HG03354 (cell line): ENCODE measurements around the gene SPACA6.
A peak's percentile ranks its signal among the peaks of the same experiment; 100 is the strongest.
"Not testable (repeated sequence)": the region's sequence is repeated elsewhere in the genome, so short reads cannot be mapped to it uniquely, and the experiment has no call there.

Experiments used
- ATAC-seq: cut with Tn5 transposase; IDR thresholded peaks from one replicate; pipeline ENCODE4 v1.9.1; 2021; ENCODE audit warnings: mild to moderate bottlenecking; ENCODE audit not compliant: unreplicated experiment, poor library complexity, severe bottlenecking

SPACA6 gene, protein sequence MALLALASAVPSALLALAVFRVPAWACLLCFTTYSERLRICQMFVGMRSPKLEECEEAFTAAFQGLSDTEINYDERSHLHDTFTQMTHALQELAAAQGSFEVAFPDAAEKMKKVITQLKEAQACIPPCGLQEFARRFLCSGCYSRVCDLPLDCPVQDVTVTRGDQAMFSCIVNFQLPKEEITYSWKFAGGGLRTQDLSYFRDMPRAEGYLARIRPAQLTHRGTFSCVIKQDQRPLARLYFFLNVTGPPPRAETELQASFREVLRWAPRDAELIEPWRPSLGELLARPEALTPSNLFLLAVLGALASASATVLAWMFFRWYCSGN

GRCh38 chr19:51693260-51693659 is at the start of gene SPACA6:
Gene SPACA6, plus strand, starts transcription at chr19:51693330. Its CDS starts 197 bp downstream, at chr19:51693527.
- no peak for ATAC-seq

- ATAC-seq, result no peak
Observed at GRCh38 chr19:51644636-51645271, 48.4 kb upstream of the SPACA6 start.

DNA sequence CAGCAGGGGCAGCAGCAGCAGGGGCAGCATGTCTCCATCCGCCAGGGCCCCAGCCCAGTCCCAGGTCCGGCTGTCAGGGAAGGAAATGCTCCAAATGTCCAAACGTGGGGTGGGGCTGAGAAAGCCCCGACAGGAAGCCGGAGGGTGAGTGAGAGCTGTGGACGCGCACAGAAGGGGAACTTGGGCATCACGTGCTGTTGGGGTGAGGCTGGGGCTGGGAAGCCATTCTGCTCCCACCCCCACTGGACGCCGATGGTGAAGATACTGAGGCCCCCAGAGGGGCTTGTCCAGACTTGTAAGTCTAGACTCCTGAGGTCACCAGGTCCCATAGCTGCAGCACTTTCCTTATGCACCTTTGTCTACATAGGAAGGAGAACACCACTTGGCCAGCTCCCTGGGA is 46.4 kb upstream of the SPACA6 start, which contains the start of gene SIGLEC14:
Gene SIGLEC14, minus strand, starts transcription at position 96 of the 400 bp plus-strand sequence. Its CDS starts 66 bp downstream, at position 30.
- peak; percentile 47 for ATAC-seq

GRCh38 chr19:51647318-51647717 is 45.8 kb upstream of the SPACA6 start:
- no peak for ATAC-seq

GRCh38 chr19:51651216-51651846 is 41.8 kb upstream of the SPACA6 start:
- ATAC-seq, result no peak

GRCh38 chr19:51652266-51652665 is 40.9 kb upstream of the SPACA6 start:
- ATAC-seq, result no peak

DNA sequence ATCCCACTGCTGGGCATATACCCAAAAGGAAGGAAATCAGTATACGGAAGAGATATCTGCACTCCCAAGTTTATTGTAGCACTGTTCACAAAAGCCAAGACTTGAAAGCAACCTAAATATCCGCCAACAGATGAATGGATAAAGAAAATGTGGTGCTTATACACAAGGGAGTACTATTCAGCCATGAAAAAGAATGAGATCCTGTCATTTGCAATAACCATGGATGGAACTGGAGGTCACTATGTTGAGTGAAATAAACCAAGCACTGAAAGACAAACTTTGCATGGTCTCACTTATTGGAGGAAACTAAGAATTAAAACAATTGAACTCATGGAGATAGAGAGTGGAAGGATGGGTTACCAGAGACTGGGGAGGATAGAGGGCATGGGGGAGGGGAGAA is 40.0 kb upstream of the SPACA6 start:
- no peak for ATAC-seq

DNA sequence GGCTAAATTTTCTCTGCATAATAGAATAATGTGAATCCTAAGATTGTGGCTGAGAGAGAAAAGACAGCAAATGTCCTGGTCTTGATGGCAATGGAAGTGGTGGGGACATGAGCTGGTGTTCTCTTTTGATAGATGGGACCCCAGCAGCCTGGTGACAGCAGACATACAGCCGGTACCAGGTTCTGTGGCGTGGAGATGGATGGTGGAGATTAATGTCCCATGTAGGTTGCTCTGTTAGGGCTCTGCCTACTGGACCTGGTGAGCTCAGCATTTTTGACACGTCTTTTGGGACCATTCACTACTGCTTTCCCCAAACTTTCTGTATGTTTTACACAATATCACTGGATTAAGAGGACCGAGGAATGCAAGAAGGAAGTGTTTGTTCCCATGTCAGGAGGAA is 38.3 kb upstream of the SPACA6 start:
- no peak for ATAC-seq

GRCh38 chr19:51660975-51661600 is 32.0 kb upstream of the SPACA6 start:
- no peak for ATAC-seq

- ATAC-seq, result no peak
Observed at GRCh38 chr19:51663650-51664049, 29.5 kb upstream of the SPACA6 start.

- no peak for ATAC-seq
Observed at GRCh38 chr19:51664131-51664530, 29.0 kb upstream of the SPACA6 start.

DNA sequence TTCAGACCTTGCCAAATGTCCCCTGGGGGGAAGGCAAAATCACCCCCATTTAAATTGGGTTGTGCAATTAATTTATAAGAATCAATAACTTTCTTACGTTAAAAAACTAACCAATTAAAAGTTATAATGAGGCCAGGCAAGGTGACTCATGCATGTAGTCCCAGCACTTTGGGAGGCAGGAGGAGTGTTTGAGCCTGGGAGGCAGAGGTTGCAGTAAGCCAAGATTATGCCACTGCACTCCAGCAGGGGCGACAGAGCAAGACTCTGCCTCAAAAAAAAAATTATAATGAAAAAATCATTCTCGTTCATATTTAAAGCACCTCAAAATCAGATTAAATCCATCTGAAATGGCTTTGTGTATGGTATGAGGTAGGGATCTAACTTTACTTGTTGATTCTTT is 28.1 kb upstream of the SPACA6 start:
- ATAC-seq, result no peak

DNA sequence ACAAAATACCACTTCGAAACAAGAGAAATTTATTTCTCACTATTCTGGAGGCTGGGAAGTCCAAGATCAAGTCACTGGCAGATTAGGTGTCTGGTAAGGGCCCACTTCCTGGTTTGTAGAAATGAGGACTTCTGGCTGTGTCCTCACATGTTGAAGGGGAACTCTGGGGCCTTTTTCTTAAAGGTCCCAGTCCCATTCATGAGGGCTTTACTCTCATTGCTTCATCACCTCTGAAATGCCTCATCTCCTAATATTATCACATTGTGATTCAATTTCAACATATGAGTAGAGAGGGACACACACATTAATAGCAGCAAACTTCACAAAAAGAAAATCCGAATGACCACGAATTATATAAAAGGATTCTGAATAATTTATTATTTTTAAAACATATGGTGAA is 24.9 kb upstream of the SPACA6 start:
- ATAC-seq, result no peak

- not testable (repeated sequence) for ATAC-seq
Observed at GRCh38 chr19:51675911-51676565, 17.1 kb upstream of the SPACA6 start.

DNA sequence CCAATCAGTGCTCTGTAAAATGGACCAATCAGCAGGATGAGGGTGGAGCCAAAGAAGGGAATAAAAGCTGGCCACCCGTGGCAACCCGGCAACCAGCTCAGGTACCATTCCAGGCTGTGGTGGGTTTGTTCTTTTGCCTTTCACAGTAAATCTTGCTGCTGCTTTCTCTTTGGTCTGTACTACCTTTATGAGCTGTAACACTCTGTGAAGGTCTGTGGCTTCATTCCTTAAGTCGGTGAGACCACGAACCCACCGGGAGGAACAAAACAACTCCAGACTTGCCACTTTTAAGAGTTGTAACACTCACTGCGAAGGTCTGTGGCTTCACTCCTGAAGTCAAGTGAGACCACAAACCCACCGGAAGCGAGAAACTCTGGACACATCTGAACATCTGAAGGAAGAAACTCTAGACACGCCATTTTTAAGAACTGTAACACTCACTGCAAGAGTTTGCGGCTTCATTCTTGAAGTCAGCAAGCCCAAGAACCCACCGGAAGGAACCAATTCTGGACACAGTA is 16.5 kb upstream of the SPACA6 start:
- no peak for ATAC-seq

DNA sequence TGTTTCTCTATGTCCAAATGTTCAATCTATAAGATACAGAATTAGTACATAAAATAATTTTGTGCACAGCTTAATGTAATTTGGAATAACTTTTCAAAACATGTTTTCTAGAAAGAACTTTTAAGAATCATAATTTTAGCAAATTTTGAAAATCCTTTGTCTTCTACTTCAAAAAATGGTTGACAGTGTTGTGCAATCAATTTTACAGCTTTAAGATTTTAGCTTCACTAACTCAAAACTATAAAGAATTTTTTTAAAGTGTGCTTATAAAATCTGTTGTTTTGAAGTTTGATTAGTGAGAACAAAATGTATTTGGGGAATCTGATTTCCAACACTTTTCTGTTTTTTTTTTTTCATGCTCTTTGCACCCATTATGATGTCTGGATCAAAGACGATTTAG is 12.7 kb upstream of the SPACA6 start:
- ATAC-seq, result no peak

DNA sequence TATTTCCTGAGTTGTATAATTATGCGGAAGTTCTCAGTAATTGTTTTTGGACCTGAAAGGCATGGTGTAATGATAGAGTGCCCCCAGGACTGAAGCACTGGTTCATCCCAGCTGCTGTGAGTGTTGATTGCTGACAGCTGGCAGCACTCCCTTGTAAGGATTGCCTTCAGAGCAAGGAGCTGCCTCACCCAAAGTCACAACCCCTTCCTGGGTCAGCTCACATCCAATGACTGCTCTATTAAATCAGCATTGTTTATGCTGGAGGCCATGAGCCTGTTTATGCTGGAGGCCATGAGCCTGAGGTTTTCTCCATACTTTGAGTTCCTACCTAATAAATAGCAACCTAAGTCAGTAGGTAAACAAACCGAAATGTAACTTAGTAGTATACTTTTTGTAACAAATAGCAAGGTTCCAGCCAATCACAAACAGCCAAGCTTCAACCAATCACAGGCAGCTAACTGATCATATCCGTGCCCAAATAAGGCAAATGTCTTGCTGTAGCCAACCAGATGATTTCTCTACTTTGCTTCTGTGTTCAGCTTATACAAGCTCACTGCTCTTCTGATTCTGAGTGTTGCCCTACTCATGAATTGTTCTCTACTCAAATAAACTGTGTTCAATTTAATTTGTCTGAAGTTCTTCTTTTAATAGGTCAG is 11.7 kb upstream of the SPACA6 start:
- ATAC-seq, result no peak

GRCh38 chr19:51686171-51686570 is 7.0 kb upstream of the SPACA6 start:
- ATAC-seq, result no peak
